ENCODE measurements around the gene ANKMY1. TPM values are rescaled to one million over a fixed set of nuclear protein-coding genes. Genes with fewer than 3 reads are reported as not detected.

ANKMY1 gene
- total and polyA plus RNA-seq, 2 of the 13 experiments (the other 11 are each of a cell fraction or from before 2014, with no cell fraction given), result 11.7 to 18.8 TPM

GRCh38 chr2:240593026-240593702, 35.4 kb upstream of the ANKMY1 start:
- H2AFZ ChIP-seq (ENCODE audit: low read length), result no peak overlapping the region
- CTCF ChIA-PET (ENCODE audit: low intra/inter-chr PET ratio, low total read pairs), result no interaction called here
- no peaks in the 10 kb centered on the region for H3K9me3 ChIP-seq (ENCODE audit: low read length)
- peaks cover 20% of the 10 kb centered on the region for H3K79me2 ChIP-seq (ENCODE audit: insufficient read depth, low read length)
- H3K36me3 ChIP-seq (replicated peaks in 1 of 2; ENCODE audit: control insufficient read depth in 1 of 2, insufficient read depth in 2 of 2, low read length in 2 of 2), result peaks cover 25 to 40% of the 10 kb centered on the region in 2 experiments
- no peak overlapping the region for H3K4me3 ChIP-seq (replicated peaks in 1 of 3; ENCODE audit: insufficient read depth in 1 of 3, low read depth in 2 of 3, low read length in 3 of 3)
- H3K4me2 ChIP-seq (ENCODE audit: low read depth, low read length), result no peak overlapping the region
- ATAC-seq (no peak), FAIRE-seq (no peak), DNase-seq (ENCODE audit: low spot score) (no peak)
- no peak for TF ChIP-seq ZNF782 (CRISPR knock-in tag; IDR thresholded peaks at IDR 0.05; ENCODE audit: borderline replicate concordance)
- no peak for TF ChIP-seq ZNF326 (CRISPR knock-in tag; IDR thresholded peaks at IDR 0.05; ENCODE audit: borderline replicate concordance)
- no peak for TF ChIP-seq GRHL1 (CRISPR knock-in tag; conservative IDR thresholded peaks at IDR 0.05)
- no peak for TF ChIP-seq ZNF20 (CRISPR knock-in tag; IDR thresholded peaks at IDR 0.05)
- no peak for TF ChIP-seq FOXJ3 (CRISPR knock-in tag; IDR thresholded peaks at IDR 0.05; ENCODE audit: borderline replicate concordance)
- TF ChIP-seq ZFP36 (IDR thresholded peaks at IDR 0.05; ENCODE audit: borderline replicate concordance, low read depth, low read length, partially characterized antibody), result no peak
- TF ChIP-seq THAP11 (CRISPR knock-in tag; IDR thresholded peaks at IDR 0.05), result no peak
- TF ChIP-seq, protein P1, sequence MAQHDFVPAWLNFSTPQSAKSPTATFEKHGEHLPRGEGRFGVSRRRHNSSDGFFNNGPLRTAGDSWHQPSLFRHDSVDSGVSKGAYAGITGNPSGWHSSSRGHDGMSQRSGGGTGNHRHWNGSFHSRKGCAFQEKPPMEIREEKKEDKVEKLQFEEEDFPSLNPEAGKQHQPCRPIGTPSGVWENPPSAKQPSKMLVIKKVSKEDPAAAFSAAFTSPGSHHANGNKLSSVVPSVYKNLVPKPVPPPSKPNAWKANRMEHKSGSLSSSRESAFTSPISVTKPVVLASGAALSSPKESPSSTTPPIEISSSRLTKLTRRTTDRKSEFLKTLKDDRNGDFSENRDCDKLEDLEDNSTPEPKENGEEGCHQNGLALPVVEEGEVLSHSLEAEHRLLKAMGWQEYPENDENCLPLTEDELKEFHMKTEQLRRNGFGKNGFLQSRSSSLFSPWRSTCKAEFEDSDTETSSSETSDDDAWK (CRISPR knock-in tag; IDR thresholded peaks at IDR 0.05), result no peak
- TF ChIP-seq, protein P2, sequence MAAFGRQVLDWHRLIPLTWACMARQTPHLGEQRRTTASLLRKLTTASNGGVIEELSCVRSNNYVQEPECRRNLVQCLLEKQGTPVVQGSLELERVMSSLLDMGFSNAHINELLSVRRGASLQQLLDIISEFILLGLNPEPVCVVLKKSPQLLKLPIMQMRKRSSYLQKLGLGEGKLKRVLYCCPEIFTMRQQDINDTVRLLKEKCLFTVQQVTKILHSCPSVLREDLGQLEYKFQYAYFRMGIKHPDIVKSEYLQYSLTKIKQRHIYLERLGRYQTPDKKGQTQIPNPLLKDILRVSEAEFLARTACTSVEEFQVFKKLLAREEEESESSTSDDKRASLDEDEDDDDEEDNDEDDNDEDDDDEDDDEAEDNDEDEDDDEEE (CRISPR knock-in tag; IDR thresholded peaks at IDR 0.05), result no peak
- no peak for TF ChIP-seq PAF1 (CRISPR knock-in tag; IDR thresholded peaks at IDR 0.05)
- TF ChIP-seq CAMTA2 (CRISPR knock-in tag; IDR thresholded peaks at IDR 0.05; ENCODE audit: borderline replicate concordance), result no peak
- no peak for TF ChIP-seq ZNF800 (CRISPR knock-in tag; IDR thresholded peaks at IDR 0.05)
- TF ChIP-seq, protein P3, sequence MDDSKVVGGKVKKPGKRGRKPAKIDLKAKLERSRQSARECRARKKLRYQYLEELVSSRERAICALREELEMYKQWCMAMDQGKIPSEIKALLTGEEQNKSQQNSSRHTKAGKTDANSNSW (CRISPR knock-in tag; IDR thresholded peaks at IDR 0.05; ENCODE audit: borderline replicate concordance), result no peak
- no peak for TF ChIP-seq ZNF136 (CRISPR knock-in tag; IDR thresholded peaks at IDR 0.05; ENCODE audit: low read depth)
- TF ChIP-seq, protein P4, sequence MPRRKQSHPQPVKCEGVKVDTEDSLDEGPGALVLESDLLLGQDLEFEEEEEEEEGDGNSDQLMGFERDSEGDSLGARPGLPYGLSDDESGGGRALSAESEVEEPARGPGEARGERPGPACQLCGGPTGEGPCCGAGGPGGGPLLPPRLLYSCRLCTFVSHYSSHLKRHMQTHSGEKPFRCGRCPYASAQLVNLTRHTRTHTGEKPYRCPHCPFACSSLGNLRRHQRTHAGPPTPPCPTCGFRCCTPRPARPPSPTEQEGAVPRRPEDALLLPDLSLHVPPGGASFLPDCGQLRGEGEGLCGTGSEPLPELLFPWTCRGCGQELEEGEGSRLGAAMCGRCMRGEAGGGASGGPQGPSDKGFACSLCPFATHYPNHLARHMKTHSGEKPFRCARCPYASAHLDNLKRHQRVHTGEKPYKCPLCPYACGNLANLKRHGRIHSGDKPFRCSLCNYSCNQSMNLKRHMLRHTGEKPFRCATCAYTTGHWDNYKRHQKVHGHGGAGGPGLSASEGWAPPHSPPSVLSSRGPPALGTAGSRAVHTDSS (CRISPR knock-in tag; conservative IDR thresholded peaks at IDR 0.05), result no peak
- TF ChIP-seq HOXD1 (CRISPR knock-in tag; IDR thresholded peaks at IDR 0.05), result no peak
- H3K4me1 ChIP-seq (ENCODE audit: insufficient read depth, low read length), result peaks cover 42% of the 10 kb centered on the region
- 96% methylated on average over 11 of the region's 20 CpGs for WGBS (ENCODE audit: low lambda C conversion rate)
- no peak overlapping the region for H3K27ac ChIP-seq (ENCODE audit: extremely low read length, insufficient read depth, low read length)
- no peaks in the 10 kb centered on the region for H3K27me3 ChIP-seq (ENCODE audit: control insufficient read depth in 1 of 2, insufficient read depth in 2 of 2, low read length in 2 of 2)
- H3K9ac ChIP-seq (ENCODE audit: insufficient read depth, low read depth, low read length), result no peak overlapping the region
- in situ Hi-C loops (cut with HindIII; ENCODE audit: extremely low pct_ligation_motif_present, low pct_unique_long_range_greater_than_20kb) (no loop called here), intact Hi-C loops (cut with micrococcal nuclease; ENCODE audit: unreplicated experiment) (no loop called here)
- BruUV-seq (replicated peaks), result no TSS peak
- no peaks in the 10 kb centered on the region for H4K20me1 ChIP-seq (ENCODE audit: insufficient read depth, low read length)
- POLR2A ChIA-PET, result no interaction called here

Data from HepG2 (cell line).